A549 (cell line): ENCODE data around the gene NDUFC1. TPM values are rescaled to one million over a fixed set of nuclear protein-coding genes. Genes with fewer than 3 reads are reported as not detected.

Experiments
- ATAC-seq, 2 experiments: fragments of 200-7000 bp in 1 of 2; fragments of >200 bp in 1 of 2; cut with Nextera tagmentation in 1 of 2; cut with Tn5 transposase in 1 of 2; 3 replicates each; pipeline versions ENCODE4 v1.8.0 to v1.9.1; 2018 to 2020; ENCODE audit warnings: mild to moderate bottlenecking in 1 of 2, moderate library complexity in 1 of 2
- CTCF ChIA-PET: fragments of 300-600 bp; sonication (Branson Sonifier 250); formaldehyde crosslinking; extraction: SDS; loops from one replicate; lab custom pipeline; 2021; ENCODE audit warnings: antibody characterized with exemption, inconsistent platforms; lab: Yijun Ruan, JAX
- POLR2A ChIA-PET: fragments of 350-600 bp; formaldehyde crosslinking; extraction: SDS; loops from one replicate; lab custom pipeline; 2021; ENCODE audit warnings: antibody characterized with exemption, inconsistent platforms; lab: Yijun Ruan, JAX
- DNase-seq, 2 experiments: peaks; one replicate each; pipeline versions ENCODE4 v3.0.0 to v3.0.0-alpha.2; 2011 to 2016; ENCODE audit warnings: low read depth in 1 of 2, low spot score in 1 of 2
- FAIRE-seq: peaks from 2 replicates; lab custom pipeline; 2011; peaks lifted over from hg19 to GRCh38; lab: Jason Lieb, UNC
- H3K27ac ChIP-seq, 2 experiments: fragments of >200 bp; sonication (Bioruptor Twin); formaldehyde crosslinking; 3 replicates each; pipeline ENCODE4 v1.5.1; 2016 to 2017
- H3K4me1 ChIP-seq: fragments of >200 bp; sonication (Bioruptor Twin); formaldehyde crosslinking; 3 replicates; pipeline ENCODE4 v1.6.1; 2016
- H3K4me2 ChIP-seq: fragments of >200 bp; sonication (Bioruptor Twin); formaldehyde crosslinking; 3 replicates; pipeline ENCODE4 v1.6.1; 2016
- H3K4me3 ChIP-seq: fragments of >200 bp; sonication (Bioruptor Twin); formaldehyde crosslinking; 3 replicates; pipeline ENCODE4 v1.5.1; 2016
- H3K9me3 ChIP-seq: fragments of >200 bp; sonication (Bioruptor Twin); formaldehyde crosslinking; 3 replicates; pipeline ENCODE4 v1.6.1; 2016
- ATOH8 ChIP-seq: fragments of 250-450 bp; sonication (Bioruptor Pico); IDR thresholded peaks from 2 replicates; pipeline ENCODE4 v1.5.0; 2020; ENCODE audit warnings: low read depth, mild to moderate bottlenecking, moderate library complexity
- BCL3 ChIP-seq: fragments of >200 bp; sonication (Bioruptor Twin); formaldehyde crosslinking; IDR thresholded peaks from 3 replicates; pipeline ENCODE4 v1.6.1; 2016
- BHLHE40 ChIP-seq: IDR thresholded peaks from 2 replicates; pipeline ENCODE4 v1.6.1; 2012; ENCODE audit warnings: low read depth, low read length, inconsistent platforms
- CEBPB ChIP-seq, 2 experiments: fragments of >200 bp in 1 of 2; sonication (Bioruptor Twin) in 1 of 2; formaldehyde crosslinking in 1 of 2; IDR thresholded peaks; 2 replicates each; pipeline ENCODE4 v1.6.1; 2012 to 2016
- CHD2 ChIP-seq: fragments of 150-350 bp; IDR thresholded peaks from 2 replicates; pipeline ENCODE4 v1.6.1; 2014; ENCODE audit warnings: low read length; ENCODE audit not compliant: partially characterized antibody
- ELK1 ChIP-seq: fragments of 150-350 bp; IDR thresholded peaks from 2 replicates; pipeline ENCODE4 v1.6.1; 2014; ENCODE audit warnings: low read depth, mild to moderate bottlenecking, low read length
- EP300 ChIP-seq, 2 experiments: fragments of >200 bp; sonication (Bioruptor Twin); formaldehyde crosslinking; IDR thresholded peaks; 2 replicates in 1 of 2; 3 replicates in 1 of 2; pipeline ENCODE4 v1.6.1; 2016 to 2017
- ESRRA ChIP-seq: fragments of 150-350 bp; IDR thresholded peaks from 2 replicates; pipeline ENCODE4 v1.6.1; 2014; ENCODE audit warnings: mild to moderate bottlenecking, low read length, borderline replicate concordance
- FOSL2 ChIP-seq, 2 experiments: fragments of 450-650 bp in 1 of 2; fragments of >200 bp in 1 of 2; sonication (Bioruptor Twin) in 1 of 2; formaldehyde crosslinking; IDR thresholded peaks; 2 replicates each; pipeline versions ENCODE4 v1.5.0 to v1.6.1; 2016 to 2020; ENCODE audit warnings: mild to moderate bottlenecking in 1 of 2, moderate library complexity in 1 of 2
- HEYL ChIP-seq: fragments of 250-450 bp; sonication (Bioruptor Pico); IDR thresholded peaks from 2 replicates; pipeline ENCODE4 v1.8.0; 2021; ENCODE audit warnings: mild to moderate bottlenecking, moderate library complexity
- HMGXB4 ChIP-seq: fragments of 250-450 bp; sonication (Bioruptor Pico); IDR thresholded peaks from 2 replicates; pipeline ENCODE4 v1.5.0; 2021; ENCODE audit warnings: mild to moderate bottlenecking, moderate library complexity, borderline replicate concordance
- HOXA7 ChIP-seq: fragments of 250-450 bp; sonication (Bioruptor Pico); IDR thresholded peaks from 2 replicates; pipeline ENCODE4 v1.5.0; 2020; ENCODE audit warnings: mild to moderate bottlenecking, moderate library complexity
- JUNB ChIP-seq: fragments of >200 bp; sonication (Bioruptor Twin); formaldehyde crosslinking; IDR thresholded peaks from 2 replicates; pipeline ENCODE4 v1.6.1; 2016
- KDM1A ChIP-seq: fragments of 200-600 bp; sonication (generic); IDR thresholded peaks from 2 replicates; pipeline ENCODE4 v1.6.1; 2016; ENCODE audit warnings: low read depth, mild to moderate bottlenecking
- KDM5A ChIP-seq: fragments of 200-600 bp; sonication (generic); IDR thresholded peaks from 2 replicates; pipeline ENCODE4 v1.6.1; 2016; ENCODE audit warnings: antibody characterized with exemption, mild to moderate bottlenecking
- MAX ChIP-seq: IDR thresholded peaks from 2 replicates; pipeline ENCODE4 v1.6.1; 2012
- MAZ ChIP-seq: fragments of 150-350 bp; IDR thresholded peaks from 2 replicates; pipeline ENCODE4 v1.6.1; 2014; ENCODE audit warnings: antibody characterized with exemption, low read depth, low read length, borderline replicate concordance
- NR3C1 ChIP-seq: fragments of >200 bp; sonication (Bioruptor Twin); formaldehyde crosslinking; IDR thresholded peaks from 3 replicates; pipeline ENCODE4 v1.6.1; 2017
- PBX3 ChIP-seq: IDR thresholded peaks from 2 replicates; pipeline ENCODE4 v1.6.1; 2012
- PHF8 ChIP-seq: fragments of 200-600 bp; sonication (generic); IDR thresholded peaks from 2 replicates; pipeline ENCODE4 v1.6.1; 2016; ENCODE audit warnings: low read depth, mild to moderate bottlenecking, antibody characterized with exemption, moderate library complexity, borderline replicate concordance
- RARB ChIP-seq: fragments of 250-450 bp; sonication (Bioruptor Pico); IDR thresholded peaks from 2 replicates; pipeline ENCODE4 v1.8.0; 2021; ENCODE audit warnings: mild to moderate bottlenecking, moderate library complexity
- SREBF2 ChIP-seq: fragments of 450-650 bp; IDR thresholded peaks from 2 replicates; pipeline ENCODE4 v1.6.1; 2014; ENCODE audit warnings: mild to moderate bottlenecking, moderate library complexity
- ZC3H11A ChIP-seq: fragments of 450-650 bp; IDR thresholded peaks from 2 replicates; pipeline ENCODE4 v1.6.1; 2014; ENCODE audit warnings: antibody characterized with exemption, mild to moderate bottlenecking
- ZNF302 ChIP-seq: fragments of 250-450 bp; sonication (Bioruptor Pico); IDR thresholded peaks from 2 replicates; pipeline ENCODE4 v1.9.0; 2021; ENCODE audit warnings: inconsistent platforms, mild to moderate bottlenecking, moderate library complexity
- WGBS: methylation state at CpG from one replicate; pipeline ENCODE4 v1.1.6; 2017; ENCODE audit errors: missing lambda C conversion rate; 5-methylcytosine and 5-hydroxymethylcytosine counted together
- polyA plus RNA-seq, 4 experiments: library from polyadenylated mRNA; depleted of rRNA in 3 of 4; stranded (reverse); fragments of >200 nt; fragmentation: RNase III in 1 of 4; extraction: RNeasy Plus Mini Kit Qiagen cat#74134 plus additional on column Dnase treatment in 1 of 4; gene quantifications; 2 replicates in 3 of 4; 3 replicates in 1 of 4; pipeline ENCODE4 v1.2.3, GENCODE V29; 2011 to 2017

Gene NDUFC1
- polyA plus RNA-seq, 2 of the 4 experiments (the other 2 are of a cell fraction), result 63.3 to 111 TPM

- TF ChIP-seq HMGXB4 (CRISPR knock-in tag), result no peak
- TF ChIP-seq ELK1, result no peak
- no peak for TF ChIP-seq KDM1A
- TF ChIP-seq FOSL2 (IDR thresholded peaks at IDR 0.05), result no peak
- TF ChIP-seq FOSL2 (CRISPR knock-in tag; IDR thresholded peaks at IDR 0.05), result no peak
- TF ChIP-seq ZC3H11A, result no peak
- TF ChIP-seq NR3C1, result no peak
- no peak for TF ChIP-seq EP300 (IDR thresholded peaks at IDR 0.05)
- TF ChIP-seq MAZ, result no peak
- peak overlapping the region in 1 of 2 experiments; percentile 58; a peak in 3 of 6 replicates for H3K27ac ChIP-seq
- CTCF ChIA-PET, result interaction anchor here (1.1 to 1.3 kb wide), 2 partner anchors 18 to 50 kb away, joined by 4 to 5 read pairs; no protein-coding TSS in a partner anchor
- no peak for DNase-seq
- no peak for ATAC-seq
- no peak for FAIRE-seq
- POLR2A ChIA-PET, result no interaction called here
- H3K4me3 ChIP-seq, result no peak overlapping the region
- H3K4me1 ChIP-seq, result peaks cover 41% of the 10 kb centered on the region
- H3K9me3 ChIP-seq, result no peaks in the 10 kb centered on the region
- WGBS, result 14% methylated on average over 1 of the region's 1 CpG
- peak overlapping the region; percentile 63 for H3K4me2 ChIP-seq
Observed at GRCh38 chr4:139245590-139245989, 56.7 kb downstream of the NDUFC1 start.

- no peaks in the 10 kb centered on the region; the same call in 2 of the 3 replicates for H3K9me3 ChIP-seq
- WGBS, result 77% methylated on average over 12 of the region's 12 CpGs
- DNase-seq (peak in 1 of 2 experiments; percentile 32), ATAC-seq (peak; percentile 78 to 82), FAIRE-seq (no peak)
- H3K27ac ChIP-seq, result peak overlapping the region in 1 of 2 experiments; percentile 71; a peak in 4 of 6 replicates
- POLR2A ChIA-PET, result no interaction called here
- peaks cover 41% of the 10 kb centered on the region for H3K4me1 ChIP-seq
- peak overlapping the region; percentile 33; the same call in 2 of the 3 replicates for H3K4me2 ChIP-seq
- 0 out of 2 replicates have a peak, but pooled peaks have one; percentile 25 for TF ChIP-seq JUNB
- peak in 1 of 2 experiments; percentile 40; a peak in 2 of 4 replicates for TF ChIP-seq CEBPB (IDR thresholded peaks at IDR 0.05)
- no peak for TF ChIP-seq RARB (CRISPR knock-in tag)
- CTCF ChIA-PET, result interaction anchor here (0.7 to 1.1 kb wide), 3 partner anchors 50 to 52 kb away, joined by 3 to 4 read pairs (median 4); no protein-coding TSS in a partner anchor
- H3K4me3 ChIP-seq, result no peak overlapping the region
Observed at GRCh38 chr4:139243448-139244365, 58.6 kb downstream of the NDUFC1 start.

- WGBS, result 51% methylated on average over 2 of the region's 2 CpGs
- DNase-seq, result no peak
- CTCF ChIA-PET, result interaction anchor here (1.0 kb wide), 1 partner anchor 52 kb away, joined by 4 read pairs; no protein-coding TSS in a partner anchor
- POLR2A ChIA-PET, result no interaction called here
- H3K9me3 ChIP-seq, result no peaks in the 10 kb centered on the region; the same call in 2 of the 3 replicates
- ATAC-seq, result no peak
- FAIRE-seq, result no peak
- H3K4me2 ChIP-seq, result peak overlapping the region; percentile 33; the same call in 2 of the 3 replicates
- no peak overlapping the region for H3K4me3 ChIP-seq
- TF ChIP-seq BHLHE40 (no peak), BCL3 (no peak), PBX3 (no peak), CEBPB (IDR thresholded peaks at IDR 0.05) (no peak), KDM5A (no peak), HOXA7 (CRISPR knock-in tag) (no peak), ESRRA (no peak), ATOH8 (no peak), HEYL (CRISPR knock-in tag) (no peak), MAX (no peak), MAZ (no peak), JUNB (no peak), SREBF2 (no peak), CHD2 (no peak), ZNF302 (CRISPR knock-in tag) (no peak), PHF8 (no peak)
- peaks cover 41% of the 10 kb centered on the region for H3K4me1 ChIP-seq
- H3K27ac ChIP-seq, result peak overlapping the region in 1 of 2 experiments; percentile 71; a peak in 3 of 6 replicates
Observed at GRCh38 chr4:139242511-139243051, 59.7 kb downstream of the NDUFC1 start.
